HTR-8/SVneo (cell line): ENCODE measurements around the gene BANF2.

ENCODE experiments used
- DNase-seq: peaks from one replicate; pipeline ENCODE4 v3.0.0; 2011; ENCODE audit warnings: low spot score, mixed read lengths; ENCODE audit not compliant: insufficient read length
- FAIRE-seq: peaks from 2 replicates; lab custom pipeline; 2011; peaks lifted over from hg19 to GRCh38; lab: Jason Lieb, UNC

Gene BANF2

DNA sequence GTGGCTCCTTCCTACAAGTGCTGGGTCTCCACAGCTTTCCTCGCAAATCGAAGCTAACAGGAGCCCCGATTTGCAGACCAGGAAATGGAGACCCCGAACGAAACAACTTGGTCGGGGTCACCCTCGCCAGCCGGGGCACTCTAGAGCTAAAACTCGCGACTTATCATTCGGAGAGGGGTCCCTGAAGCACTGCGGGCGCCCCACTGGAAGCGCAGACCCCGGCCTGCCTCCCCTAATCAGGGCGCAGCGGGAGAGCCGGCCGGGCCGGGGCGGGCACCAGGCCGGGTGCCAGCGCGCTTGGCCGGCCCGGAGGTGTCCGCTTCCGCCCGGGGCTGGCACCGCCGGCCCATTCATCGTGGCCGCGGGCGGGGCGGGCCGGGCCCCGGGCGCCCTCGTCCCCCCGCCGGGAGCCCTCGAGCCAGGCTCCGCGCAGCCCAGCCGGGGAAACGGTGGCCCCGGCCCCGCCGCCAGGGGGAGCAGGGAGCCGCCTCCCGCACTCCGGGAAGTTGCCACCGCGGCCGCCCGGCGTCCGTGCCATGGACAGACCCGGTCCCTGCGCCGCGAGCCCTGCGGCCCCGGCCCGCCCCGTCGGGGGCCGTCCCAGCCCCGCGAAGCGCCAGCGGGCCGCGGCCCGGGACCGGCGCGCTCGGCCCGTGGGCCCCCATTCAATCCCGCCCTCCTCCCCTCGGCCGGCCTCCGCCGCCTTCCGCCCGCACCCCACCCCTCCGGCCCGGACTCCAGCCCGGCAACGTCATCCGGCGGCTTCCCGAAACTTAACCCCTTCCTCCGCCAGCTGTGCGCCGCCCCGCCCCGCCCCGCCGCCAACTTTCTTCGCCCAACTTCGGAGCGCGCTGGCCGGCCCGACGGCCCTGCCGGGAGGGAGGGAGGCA is 18.7 kb upstream of the BANF2 start:
- DNase-seq (peak; percentile 76), FAIRE-seq (peak; percentile 28)

DNA sequence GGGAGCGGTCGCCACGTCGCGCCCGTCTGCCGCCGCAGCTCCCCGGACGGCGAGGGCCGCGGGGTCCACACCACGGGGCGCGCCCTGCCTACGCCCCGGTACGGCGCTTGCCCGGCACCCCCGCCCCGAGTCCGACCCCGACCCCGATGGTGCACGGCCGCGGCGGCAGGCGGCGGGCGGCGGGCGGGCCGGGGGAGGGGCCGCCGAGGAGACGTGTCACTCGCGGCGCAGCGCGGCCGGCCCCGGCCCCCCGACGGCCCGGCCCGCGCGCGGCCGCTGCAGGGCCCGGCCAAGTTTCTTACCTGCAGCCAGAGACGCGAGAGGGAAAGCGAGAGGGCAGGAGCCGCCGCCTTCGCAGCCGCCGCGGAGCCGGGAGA is 18.1 kb upstream of the BANF2 start:
- DNase-seq (no peak), FAIRE-seq (no peak)

DNA sequence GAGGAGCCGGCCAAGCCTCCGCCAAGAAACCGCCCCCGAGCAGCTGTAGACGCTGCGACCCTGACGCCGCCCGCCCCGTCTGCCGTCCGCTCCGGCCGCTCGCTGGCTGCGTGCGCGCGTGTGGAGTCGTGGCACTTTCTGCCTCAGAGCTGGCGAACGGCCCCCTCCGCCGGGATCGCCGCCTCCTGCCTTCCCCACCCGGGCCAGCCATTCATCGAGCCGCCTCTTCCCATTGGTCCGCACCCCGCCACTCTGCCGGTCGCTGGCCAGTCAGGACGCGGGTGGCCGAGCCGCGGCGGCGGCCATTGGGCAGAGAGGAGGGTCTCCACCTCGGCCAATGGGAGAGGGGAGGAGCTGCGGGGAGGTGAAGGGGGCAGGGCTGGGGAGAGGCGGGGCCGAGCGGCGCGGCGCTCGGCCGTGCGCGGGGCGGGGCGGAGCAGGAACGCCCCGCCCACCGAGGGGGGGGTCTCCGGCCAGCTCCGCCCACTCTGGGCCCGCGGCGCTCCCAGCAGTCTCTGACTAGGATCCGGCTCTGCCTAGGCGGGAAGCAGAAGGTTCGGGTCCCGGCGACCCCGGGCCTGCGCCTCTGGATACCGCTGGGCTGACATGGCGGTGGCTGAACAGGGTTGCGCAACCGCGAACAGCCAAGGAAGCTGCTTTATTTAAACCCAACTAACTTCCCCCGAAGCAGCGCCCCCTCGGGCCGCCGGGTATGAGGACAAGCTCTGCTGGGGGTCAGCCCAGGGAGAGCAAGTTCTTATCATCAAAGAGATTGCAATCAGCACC is 17.5 kb upstream of the BANF2 start, which contains the start of gene RRBP1:
Gene RRBP1 (minus strand): TSS at position 140 of the 786 bp plus-strand sequence. CDS start 21,735 bp downstream, outside the sequence.
- peak; percentile 97 for FAIRE-seq

DNA sequence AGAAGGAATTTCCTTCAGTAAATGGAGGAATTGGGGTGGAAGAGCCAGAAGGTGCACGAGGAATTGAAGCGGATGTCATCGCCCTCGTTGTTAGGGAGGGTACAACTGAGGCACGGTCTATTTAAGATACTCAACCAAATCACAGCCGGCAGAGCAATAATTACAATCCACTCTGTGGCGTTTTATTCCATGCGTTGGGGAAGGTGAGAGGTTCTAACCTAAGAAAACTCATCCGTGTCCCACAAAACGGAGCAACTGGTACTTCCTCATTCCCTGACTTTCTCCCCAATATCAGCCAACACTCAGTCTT is 16.9 kb upstream of the BANF2 start:
- DNase-seq (no peak), FAIRE-seq (no peak)

More for the DNA sequence above, 17.5 kb upstream of the BANF2 start, which contains the start of gene RRBP1:
- DNase-seq = peak; percentile 98

DNA sequence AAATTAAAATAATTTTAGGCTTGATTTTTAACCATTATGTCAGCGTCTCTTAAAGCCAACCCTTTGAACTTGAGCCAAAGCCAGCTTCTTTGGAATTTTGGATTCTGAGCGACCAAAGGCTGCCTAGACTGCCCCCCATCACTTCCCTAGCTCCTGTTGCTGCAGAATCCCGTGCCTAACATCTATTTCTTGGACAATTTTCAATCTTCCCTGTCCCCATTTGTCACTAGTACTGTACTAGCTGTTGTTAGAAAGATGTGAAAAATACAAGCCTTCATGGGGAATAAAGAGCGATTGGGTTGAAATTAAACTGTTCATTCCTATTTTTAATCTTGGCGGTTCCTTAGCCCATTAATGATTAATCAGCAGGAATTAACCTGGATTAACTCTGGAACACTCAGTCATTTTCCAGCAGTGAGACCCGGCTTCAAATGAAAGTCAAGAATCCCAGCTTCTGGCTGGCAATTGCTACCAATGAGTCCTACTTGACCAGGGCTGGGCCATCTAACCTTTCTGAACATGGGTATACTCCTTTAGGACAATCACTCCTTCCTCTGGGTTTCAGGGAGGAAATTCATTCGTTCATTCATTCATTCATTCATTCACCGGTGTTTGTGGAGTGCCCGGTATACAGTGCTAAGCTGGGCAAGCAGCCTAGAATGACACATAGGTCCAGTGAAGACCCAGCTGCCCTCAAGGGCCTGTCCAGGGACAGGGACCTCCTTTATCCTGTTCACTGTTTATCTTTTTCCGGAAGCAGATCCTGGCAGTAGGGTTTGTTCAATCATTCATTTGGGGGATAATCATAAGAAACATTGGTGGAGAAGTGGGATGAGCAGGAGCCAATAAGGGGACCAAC is 16.3 kb upstream of the BANF2 start:
- FAIRE-seq (no peak), DNase-seq (no peak)

DNA sequence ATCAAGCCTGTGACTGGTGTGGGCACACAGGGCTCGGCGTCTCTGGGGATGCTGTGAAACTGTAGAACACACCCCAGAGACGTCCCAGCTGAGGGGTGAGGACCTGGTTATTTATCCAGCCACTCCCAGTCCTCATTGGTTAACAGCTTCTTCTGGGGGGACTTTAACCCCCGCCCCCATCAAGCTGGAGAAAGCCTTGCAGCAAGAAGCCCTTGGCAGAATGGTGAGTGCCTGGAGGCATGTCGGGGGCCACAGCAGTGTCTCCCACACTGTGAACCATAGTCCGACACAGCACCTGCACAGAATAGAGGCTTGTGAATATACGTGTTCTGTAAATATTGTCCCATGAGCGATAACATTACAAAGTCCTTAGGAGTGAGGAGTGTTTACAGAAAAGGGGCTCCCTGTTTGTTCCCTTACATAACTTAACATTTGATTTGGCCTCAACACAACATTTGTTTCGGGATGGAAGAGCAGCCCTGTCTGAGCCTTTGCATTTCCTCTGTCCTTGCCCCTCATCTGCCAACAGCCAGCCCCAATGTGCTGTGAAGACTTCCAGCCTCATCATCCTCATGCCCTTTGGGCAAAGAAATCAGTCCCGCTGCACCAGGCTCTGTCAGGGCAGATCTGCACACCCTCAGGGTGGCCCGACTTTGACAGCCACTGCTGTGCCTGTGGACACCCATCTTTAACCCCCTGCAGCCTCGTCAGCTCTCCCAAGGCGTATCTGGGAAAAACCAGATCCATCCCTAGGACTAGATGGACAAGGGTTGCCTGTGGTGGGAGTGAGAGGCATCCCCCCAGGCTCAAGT is 15.5 kb upstream of the BANF2 start:
- FAIRE-seq (no peak), DNase-seq (no peak)

DNA sequence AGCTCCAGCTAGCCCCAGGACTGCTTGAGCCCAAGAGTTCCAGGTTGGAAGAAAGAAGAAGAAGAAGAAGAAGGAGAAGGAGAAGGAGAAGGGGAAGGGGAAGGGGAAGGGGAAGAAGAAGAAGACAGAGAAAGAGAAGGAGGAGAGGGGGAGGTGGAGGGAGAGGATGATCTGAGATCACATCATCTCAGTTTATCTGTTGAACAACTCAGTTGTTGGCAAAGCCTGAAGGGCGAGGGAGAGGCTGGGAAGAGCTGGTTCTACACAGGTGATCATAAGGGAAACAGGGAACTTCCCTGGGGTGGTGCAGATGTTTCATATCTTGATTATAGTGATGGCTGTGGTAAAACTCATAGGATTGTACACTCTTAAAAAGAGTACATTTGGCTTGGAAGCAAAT is 14.6 kb upstream of the BANF2 start:
- FAIRE-seq = no peak
- no peak for DNase-seq

DNA sequence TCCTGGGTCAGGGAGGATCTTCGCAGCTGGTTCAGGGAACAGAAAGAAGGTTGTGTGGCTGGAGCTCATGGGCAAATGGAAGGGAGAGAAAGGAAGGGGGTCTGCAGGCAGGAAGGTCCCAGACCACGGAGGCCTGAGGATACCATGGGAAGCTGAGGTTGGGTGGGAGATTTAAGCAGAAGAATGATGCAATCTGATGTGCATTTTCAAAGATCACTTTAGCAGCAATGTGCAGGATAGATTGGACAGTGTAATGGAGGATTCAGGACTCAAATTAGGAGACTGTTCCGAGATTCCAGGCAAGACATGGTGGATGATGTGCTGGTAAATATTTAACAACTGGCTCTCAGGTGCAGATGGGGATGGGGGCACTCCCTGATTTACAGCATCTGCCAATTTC is 12.0 kb upstream of the BANF2 start:
- FAIRE-seq = no peak
- DNase-seq = no peak

DNA sequence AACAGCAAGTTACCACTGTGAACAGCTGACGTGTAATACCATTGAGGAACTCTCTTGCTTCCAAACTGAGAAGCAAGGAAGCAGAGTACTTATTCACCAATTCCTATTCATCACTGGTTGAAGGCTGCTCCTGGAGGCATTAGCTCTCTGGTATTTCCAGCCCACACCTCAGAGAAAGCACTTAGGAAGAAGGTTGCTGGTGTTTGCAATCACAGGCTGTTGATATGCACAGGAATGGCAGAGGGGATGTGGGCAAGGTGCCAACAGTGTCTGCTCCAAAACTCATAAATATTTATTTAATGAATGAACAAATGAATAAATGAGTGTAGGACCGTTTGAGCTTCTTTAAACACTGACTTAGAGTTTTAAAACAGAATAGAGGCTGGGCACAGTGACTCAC is 10.8 kb upstream of the BANF2 start:
- FAIRE-seq (no peak), DNase-seq (no peak)

DNA sequence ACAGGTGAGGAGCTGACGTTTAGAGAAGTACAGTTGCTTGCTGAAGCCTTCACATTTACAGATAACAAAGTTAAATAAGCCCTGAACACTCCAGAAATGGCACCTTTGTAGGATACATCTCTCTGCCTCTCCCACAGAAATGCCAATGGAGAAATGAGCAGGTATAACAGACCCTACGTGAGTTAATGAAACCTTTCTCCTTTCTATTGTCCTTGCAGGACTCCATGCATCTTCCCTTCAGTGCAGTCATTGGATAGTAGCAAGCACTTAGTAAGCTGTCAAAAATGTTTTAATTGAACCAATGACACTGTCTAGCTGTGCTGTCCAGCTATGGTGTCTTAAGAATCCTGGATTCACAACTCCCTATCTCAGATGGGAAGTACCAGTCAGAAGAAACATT is 9.6 kb upstream of the BANF2 start:
- no peak for DNase-seq
- FAIRE-seq = no peak

DNA sequence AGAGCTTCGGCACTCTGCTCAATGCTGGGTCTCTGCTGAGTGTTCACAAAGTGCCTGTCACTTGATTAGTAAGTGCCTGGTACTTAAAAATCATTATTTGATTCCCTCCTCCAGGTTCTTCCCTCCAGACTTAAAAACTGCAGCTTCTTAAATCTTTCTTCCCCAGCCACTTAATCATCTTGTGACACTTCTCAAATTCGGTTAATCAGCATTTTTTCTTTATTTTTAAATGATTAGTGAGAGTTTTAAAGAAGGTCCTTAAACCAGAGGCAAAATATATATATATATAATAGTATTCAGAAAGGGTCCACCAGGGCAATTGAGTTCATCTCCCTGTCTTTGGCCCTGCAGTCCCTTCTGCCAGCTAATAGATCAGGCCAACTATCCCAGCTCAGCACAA is 8.0 kb upstream of the BANF2 start:
- DNase-seq (no peak), FAIRE-seq (no peak)

DNA sequence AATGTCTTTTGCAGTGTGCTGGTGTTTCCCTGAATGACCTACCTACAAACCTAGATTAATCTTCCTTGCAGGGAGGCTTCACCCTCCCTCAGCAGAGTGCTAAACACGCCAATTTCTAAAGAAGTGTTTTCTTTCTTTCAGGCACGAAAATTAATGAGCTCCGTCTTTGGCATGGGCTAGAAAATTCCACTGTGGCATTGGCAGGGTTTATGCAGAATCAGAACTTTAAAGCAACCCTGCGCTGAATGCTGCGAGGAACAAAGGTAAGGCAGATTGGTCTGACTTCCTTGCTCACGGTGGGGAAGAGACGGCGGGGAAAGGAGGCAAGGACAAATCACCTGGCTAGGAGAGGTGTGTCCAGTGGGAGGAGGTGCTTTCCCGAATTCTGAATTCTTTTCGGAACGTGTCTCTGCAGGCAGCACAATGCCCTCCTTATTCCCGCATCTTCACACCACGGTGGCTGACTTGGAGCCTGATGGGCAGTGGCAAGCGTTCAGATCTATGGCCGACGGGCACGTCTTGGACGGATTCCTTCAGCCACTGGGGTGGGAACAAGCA is 6.2 kb upstream of the BANF2 start:
- DNase-seq = no peak
- no peak for FAIRE-seq

DNA sequence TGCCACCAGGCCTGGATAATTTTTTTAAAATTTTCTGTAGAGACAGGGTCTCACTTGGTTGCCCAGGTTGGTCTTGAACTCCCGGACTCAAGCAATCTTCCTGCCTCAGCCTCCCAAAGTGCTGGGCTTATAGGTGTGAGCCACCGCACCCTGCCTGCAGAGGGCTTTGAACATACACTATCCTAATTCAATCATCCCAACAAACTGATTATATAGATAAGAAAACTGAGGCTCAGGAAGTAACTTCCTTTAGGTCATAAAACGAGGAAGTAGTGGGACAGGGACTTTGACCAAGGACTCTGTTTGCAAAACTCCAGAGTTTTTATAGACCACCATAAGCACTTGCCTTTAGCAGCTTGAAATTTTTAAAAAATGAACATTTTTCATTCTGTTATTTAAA is 5.0 kb upstream of the BANF2 start:
- FAIRE-seq = no peak

DNA sequence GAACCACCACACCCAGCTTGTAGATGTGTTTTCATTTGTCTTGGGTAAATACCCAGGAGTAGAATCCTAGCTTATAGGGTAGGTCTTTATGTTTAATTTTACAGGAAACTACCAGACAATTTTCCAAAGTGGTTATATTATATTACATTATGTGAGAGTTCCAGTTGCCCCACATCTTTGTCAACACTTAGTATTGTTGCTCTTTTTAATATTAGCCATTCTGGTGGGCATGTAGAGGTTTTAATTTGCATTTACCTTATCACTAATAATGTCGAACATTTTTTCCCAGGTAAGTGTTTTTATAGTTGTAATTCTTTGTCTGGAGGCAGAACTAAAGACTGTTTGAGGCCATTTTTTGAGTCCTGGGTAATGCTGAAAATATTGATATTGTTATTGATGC is 3.5 kb upstream of the BANF2 start:
- no peak for FAIRE-seq
- no peak for DNase-seq

More for the DNA sequence above, 5.0 kb upstream of the BANF2 start:
- DNase-seq = no peak

DNA sequence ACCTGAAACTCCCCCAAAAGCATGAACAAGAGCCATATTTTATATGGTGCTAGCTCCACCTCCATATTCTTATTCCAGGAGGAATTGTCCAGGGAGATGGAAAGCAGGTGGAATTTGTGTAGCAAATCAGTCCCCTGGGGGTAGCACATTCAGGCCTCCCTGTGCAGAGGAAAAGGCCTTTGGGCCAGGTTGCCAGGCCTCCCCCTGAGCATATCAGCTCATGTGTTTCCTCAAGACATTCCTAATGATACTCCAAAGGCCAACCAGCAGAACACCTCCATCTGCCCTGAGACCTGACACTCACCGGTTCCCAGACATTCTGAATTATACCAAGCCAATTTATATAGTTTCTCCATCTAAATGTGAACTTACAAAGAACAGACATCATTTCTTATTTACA is 2.6 kb upstream of the BANF2 start:
- no peak for FAIRE-seq
- no peak for DNase-seq

DNA sequence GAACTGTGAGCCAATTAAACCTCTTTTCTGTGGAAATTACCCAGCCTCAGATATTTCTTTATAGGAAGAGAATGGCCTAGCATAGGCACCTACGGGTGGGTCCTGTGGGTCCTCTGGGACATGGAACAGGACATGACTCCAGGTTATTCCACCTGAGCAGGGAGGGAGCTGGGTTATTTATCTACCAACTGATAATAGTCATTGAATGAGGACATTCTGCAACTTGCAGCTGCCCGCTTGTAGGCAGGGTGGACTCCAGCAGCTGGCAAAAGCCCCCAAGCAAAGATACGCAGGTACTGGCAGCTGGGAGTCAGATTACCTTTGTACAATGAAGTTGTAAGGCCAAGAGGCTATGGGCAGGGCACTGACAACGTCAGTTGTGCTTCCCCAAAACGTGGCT is 1.4 kb upstream of the BANF2 start:
- no peak for FAIRE-seq
- DNase-seq = no peak

DNA sequence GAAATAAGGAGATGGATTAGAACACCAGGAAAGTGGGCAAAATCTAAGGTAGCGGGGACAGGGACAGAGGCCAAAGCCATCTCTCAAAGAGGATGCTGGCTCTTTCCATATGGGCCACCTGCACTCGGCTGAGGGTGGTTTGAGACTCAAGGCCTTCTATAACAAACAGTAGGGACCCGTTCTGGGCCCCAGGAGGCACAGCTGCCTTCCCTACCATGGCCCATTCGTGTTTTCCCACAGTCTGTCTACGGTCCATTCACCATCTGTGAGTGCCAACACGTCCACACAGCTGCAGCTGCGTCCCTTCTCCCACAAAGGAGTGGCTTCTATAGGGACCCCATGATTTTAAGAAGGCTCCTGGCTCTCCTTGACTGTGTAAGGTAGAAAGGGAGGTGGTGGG is 871 bp downstream of the BANF2 start:
- DNase-seq = no peak
- FAIRE-seq = no peak

DNA sequence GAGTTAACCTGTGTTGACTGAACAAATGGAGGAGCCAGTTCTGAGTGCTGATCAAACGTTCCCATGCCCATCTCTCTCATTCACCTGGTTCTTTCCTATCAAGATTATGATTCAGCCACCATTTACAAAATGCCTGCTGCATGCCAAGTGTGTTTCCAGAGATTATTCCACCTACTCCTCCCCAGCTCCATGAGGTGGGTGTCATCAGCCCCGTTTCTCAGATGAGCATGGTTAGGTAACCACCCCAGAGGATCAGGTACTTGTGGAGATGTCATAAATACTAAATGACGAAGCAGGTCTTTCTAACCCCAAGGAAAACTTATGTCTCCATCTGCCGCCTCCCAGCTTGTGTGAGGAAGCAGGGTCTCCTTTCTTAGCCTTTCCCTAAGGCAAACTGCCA is 2.1 kb downstream of the BANF2 start:
- FAIRE-seq = no peak
- DNase-seq = no peak

DNA sequence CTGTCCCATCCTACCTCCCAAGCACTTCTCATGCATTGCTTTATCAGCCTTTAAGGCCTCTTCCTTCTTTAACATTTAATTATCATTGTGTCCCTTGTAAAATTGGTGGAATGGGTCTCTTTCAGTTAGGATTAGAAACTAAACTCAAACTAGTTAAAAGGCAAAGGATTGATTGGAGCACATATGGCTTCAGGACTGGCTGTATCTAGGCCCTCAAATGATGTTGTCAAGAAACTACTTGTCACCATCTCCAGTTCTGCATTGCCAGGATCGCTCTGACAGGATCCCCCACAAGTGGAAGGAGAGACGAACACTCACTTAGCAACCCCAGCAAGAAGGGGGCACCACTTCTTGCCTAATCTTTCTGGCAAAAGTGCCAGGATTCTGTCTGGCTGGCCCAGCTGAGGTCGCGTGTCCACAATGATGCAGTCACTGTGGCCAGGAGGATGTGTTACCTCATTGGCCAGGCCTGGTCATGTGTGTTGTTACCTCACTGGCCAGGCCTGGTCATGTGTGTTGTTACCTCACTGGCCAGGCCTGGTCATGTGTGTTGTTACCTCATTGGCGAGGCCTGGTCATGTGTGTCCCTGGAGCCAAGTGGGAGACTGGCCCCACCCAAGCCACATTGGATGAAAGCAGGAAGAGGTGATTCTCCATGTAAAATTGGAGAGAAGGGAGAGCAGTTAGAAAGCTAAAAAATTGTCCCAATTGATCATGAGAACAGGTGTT is 5.0 kb downstream of the BANF2 start:
- FAIRE-seq (peak; percentile 9), DNase-seq (no peak)
